Right atrium auricular region (tissue), 2 donors: Measurements from ENCODE around the gene TANGO2. TPM values are rescaled to one million over a fixed set of nuclear protein-coding genes. Genes with fewer than 3 reads are reported as not detected.
A peak's percentile ranks its signal among the peaks of the same experiment; 100 is the strongest.

Experiments
- DNase-seq: peaks from one replicate; pipeline ENCODE4 v3.0.0-alpha.2; 2019; ENCODE audit warnings: low spot score
- H3K27ac ChIP-seq, 2 donors: fragments of 200-600 bp; sonication (generic); 1 replicate in 1 of 2; 2 replicates in 1 of 2; pipeline ENCODE4 v1.5.1; 2016 to 2019
- H3K27me3 ChIP-seq, 2 donors: fragments of 200-600 bp; sonication (generic); one replicate each; pipeline versions ENCODE4 v1.5.1 to v1.6.0; 2017 to 2019
- H3K36me3 ChIP-seq: fragments of 200-600 bp; sonication (generic); one replicate; pipeline ENCODE4 v1.5.1; 2016
- H3K4me1 ChIP-seq, 2 donors: fragments of 200-600 bp; sonication (generic); one replicate each; pipeline versions ENCODE4 v1.5.1 to v1.6.0; 2017 to 2019
- H3K4me3 ChIP-seq, 2 donors: fragments of 200-600 bp; sonication (generic); 1 replicate in 1 of 2; 2 replicates in 1 of 2; pipeline ENCODE4 v1.5.1; 2017 to 2019; ENCODE audit warnings: mild to moderate bottlenecking in 1 of 2, moderate library complexity in 1 of 2
- H3K9me3 ChIP-seq, 2 donors: fragments of 200-600 bp; sonication (generic); one replicate each; pipeline ENCODE4 v1.5.1; 2019
- CTCF ChIP-seq, 2 donors: fragments of 200-600 bp; sonication (generic); IDR thresholded peaks; one replicate each; pipeline ENCODE4 v1.5.1; 2019; ENCODE audit warnings: antibody characterized with exemption in 2 of 2
- total RNA-seq, 2 donors: library from RNA; depleted of rRNA; stranded (reverse); fragments of >200 nt; gene quantifications; one replicate each; pipeline ENCODE4 v1.1.0, GENCODE V29; 2016

Gene TANGO2
- total RNA-seq, 2 donors from 2014 or later = 95.2 to 101 TPM

- no peak for TF ChIP-seq CTCF (IDR thresholded peaks at IDR 0.05)
- Histone ChIP-seq H3K9me3 (no peaks in the 10 kb centered on the region), H3K36me3 (peaks cover 71% of the 10 kb centered on the region), H3K4me1 (peaks cover 0 to 21% of the 10 kb centered on the region in 2 donors), H3K27ac (no peak overlapping the region), H3K27me3 (no peaks in the 10 kb centered on the region), H3K4me3 (no peak overlapping the region)
- no peak for DNase-seq
Measured at GRCh38 chr22:20112623-20113511, 92.0 kb downstream of the TANGO2 start.

- Histone ChIP-seq H3K36me3 (peaks cover 63% of the 10 kb centered on the region), H3K4me3 (no peak overlapping the region), H3K9me3 (no peaks in the 10 kb centered on the region), H3K4me1 (peaks cover 0 to 29% of the 10 kb centered on the region in 2 donors), H3K27me3 (no peaks in the 10 kb centered on the region), H3K27ac (no peak overlapping the region)
- DNase-seq = no peak
- no peak for TF ChIP-seq CTCF (IDR thresholded peaks at IDR 0.05)
Measured at GRCh38 chr22:20113551-20114310, 92.8 kb downstream of the TANGO2 start.

GRCh38 chr22:20114506-20115475 lies 93.9 kb downstream of the TANGO2 start:
- Histone ChIP-seq H3K36me3 (peaks cover 63% of the 10 kb centered on the region), H3K27me3 (no peaks in the 10 kb centered on the region), H3K4me1 (peaks cover 0 to 40% of the 10 kb centered on the region in 2 donors), H3K27ac (no peak overlapping the region), H3K9me3 (no peaks in the 10 kb centered on the region), H3K4me3 (no peak overlapping the region)
- DNase-seq = no peak
- TF ChIP-seq CTCF (IDR thresholded peaks at IDR 0.05) = no peak

GRCh38 chr22:20115691-20116375 lies 94.9 kb downstream of the TANGO2 start, which contains the start of gene RANBP1:
Gene RANBP1, plus strand, starts transcription at chr22:20116104. Its CDS starts 81 bp downstream, at chr22:20116185.
- TF ChIP-seq CTCF (IDR thresholded peaks at IDR 0.05) = no peak
- Histone ChIP-seq H3K27ac (peak within 1 kb of the TSS; percentile 88 to 93), H3K4me3 (peak within 1 kb of the TSS; percentile 91), H3K4me1 (peaks cover 0 to 49% of the 10 kb centered on the region in 2 donors), H3K27me3 (no peaks in the 10 kb centered on the region), H3K9me3 (no peaks in the 10 kb centered on the region), H3K36me3 (peaks cover 60% of the 10 kb centered on the region)
- no peak for DNase-seq
